NCI-H526 (cell line): ENCODE data around the gene SPARC.
"Not testable (repeated sequence)": the region's sequence is repeated elsewhere in the genome, so short reads cannot be mapped to it uniquely, and the experiment has no call there.

Source experiments
- DNase-seq, 2 experiments: peaks; one replicate each; lab custom pipeline; 2025; lab: John Stamatoyannopoulos, UW

The SPARC gene

DNA sequence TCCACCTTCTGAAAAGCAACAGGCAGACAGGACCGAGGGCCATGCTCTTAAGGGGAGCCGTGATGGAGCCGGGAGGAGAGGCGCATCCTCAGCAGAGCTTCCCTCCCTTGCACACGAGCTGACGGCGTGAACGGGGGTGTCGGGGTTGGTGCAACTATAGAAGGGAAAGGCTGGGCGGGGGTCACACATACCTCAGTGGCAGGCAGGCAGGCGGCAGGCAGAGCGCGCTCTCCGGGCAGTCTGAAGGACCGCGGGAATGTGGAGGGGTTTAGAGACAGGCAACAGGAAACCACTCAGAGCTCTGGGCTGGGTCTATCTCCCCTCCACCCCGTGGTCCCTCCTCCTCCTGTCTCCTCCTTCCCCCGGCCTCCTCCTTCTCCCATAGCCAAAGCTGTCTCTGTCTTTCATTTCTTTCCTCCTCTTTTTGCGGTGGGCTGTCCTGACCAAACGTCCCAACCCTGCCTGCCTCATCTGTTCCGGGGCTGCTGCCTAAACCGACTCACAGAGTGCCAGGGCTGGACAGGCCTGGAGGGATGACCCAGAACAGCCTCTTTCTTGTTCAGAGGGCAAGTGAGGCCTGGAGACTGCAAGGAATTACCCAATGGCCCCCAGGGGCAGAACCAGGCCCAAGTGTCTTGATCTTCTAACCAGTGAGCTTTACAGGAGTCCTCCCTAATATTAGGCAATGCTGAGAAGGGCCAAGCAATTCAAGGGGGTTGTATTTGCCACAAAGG lies at the start of gene SPARC:
SPARC (minus strand) TSS at position 242 of the 734 bp plus-strand sequence. CDS start 10,727 bp downstream, outside the sequence.
- DNase-seq: peak in 1 of 2 experiments; percentile 24

DNA sequence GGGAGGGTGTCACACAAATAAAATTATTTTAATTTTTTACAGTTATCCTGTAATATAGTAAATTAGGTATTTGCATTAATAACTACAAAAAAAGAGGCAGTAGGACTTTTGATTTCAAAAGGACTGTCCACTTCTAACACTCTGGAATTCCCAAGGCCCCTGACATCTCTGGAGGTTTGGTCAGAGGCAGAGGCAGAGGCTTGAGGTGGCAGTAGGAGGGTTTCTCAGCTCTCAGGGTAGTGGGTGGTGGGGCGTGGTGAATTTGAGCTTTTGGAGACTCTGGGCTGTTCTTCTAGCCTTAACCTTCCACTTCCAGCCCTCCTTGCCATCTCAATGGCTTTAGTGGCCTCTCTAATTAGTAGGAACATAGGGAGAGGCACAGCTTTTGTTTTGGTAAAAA lies 48.9 kb upstream of the SPARC start:
- no peak for DNase-seq

- no peak for DNase-seq
Observed at GRCh38 chr5:151734064-151734408, 47.3 kb upstream of the SPARC start.

GRCh38 chr5:151733358-151734063 lies 46.8 kb upstream of the SPARC start:
- peak in 1 of 2 experiments; percentile 16 for DNase-seq

- no peak for DNase-seq
Observed at GRCh38 chr5:151730381-151730780, 43.7 kb upstream of the SPARC start.

DNA sequence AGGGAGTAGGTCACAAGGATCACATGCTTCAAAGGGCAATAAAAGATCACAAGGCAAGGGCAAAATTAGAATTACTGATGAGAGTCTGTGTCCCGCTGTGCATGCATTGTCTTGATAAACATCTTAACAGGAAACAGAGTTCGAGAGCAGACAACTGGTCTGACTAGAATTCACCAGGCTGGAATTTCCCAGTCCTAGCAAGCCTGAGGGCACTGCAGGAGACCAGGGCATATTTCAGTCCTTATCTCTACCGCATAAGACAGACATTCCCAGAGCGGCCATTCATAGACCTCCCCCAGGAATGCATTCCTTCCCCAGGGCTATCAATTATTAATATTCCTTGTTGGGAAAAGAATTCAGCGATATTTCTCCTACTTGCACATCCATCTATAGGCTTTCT lies 42.9 kb upstream of the SPARC start:
- DNase-seq: not testable (repeated sequence)

- DNase-seq: no peak
Observed at GRCh38 chr5:151724360-151724759, 37.6 kb upstream of the SPARC start.

DNA sequence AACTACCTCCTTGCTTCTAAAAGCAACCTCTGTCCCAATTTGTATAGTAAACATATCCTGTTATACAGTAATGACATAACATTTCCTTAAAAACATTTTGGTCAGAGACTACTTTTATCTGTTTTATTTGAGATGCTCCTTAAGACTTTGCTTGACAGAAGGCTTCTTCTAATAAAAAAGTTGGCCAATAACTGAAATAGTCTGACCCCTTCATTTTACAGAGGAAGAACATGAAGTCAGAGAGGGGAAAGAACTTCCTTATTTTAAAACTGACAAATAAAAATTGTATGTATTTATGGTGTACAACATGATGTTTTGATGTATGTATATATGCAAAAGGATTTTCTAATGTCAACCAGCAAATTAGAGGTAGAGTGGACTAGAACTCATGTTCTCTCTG lies 35.8 kb upstream of the SPARC start:
- no peak for DNase-seq

- no peak for DNase-seq
Observed at GRCh38 chr5:151721812-151722391, 35.2 kb upstream of the SPARC start.

GRCh38 chr5:151721087-151721646 lies 34.5 kb upstream of the SPARC start:
- DNase-seq: no peak

DNA sequence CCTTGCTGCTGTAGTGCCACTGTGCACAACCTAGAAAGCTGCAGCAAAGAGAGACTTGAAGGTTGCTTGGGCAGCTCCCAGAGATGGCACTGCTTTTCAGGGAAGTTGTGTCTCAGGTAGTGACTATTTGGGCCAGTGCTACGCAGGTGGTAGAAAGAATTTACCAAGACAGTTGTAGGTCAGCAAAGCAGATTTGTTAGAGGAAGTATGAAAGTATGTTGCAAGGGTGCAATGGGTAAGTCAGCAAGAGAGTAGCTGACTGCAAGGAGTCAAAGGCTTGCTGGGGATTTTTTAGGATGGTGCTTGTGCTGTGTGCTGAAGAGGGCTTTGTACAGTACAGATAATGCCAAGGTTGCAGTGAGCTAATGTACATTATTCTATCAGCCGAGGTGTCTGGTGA lies 33.5 kb upstream of the SPARC start:
- DNase-seq: no peak

- peak in 1 of 2 experiments; percentile 52 for DNase-seq
Observed at GRCh38 chr5:151719228-151720000, 32.7 kb upstream of the SPARC start.

DNA sequence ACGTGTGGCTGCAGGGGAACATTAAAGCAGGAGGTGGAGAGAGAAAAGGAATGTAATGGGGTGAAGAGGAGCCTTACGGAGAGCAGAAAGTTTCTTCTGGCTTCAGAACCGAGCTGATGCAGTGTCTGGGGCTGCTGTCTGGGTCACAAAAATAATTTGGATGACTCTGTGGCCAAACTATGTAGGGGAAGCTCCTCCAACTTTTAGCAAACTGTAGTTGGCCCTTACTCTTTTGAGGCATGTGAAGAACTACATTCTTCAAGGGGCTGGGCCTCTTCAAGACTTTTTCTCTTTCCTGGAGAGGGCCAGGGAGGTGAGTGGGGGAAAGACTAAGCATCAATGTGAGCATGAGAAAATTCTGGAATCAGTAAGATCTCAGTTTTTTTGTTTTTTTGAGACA lies 31.9 kb upstream of the SPARC start:
- DNase-seq: no peak

- DNase-seq: no peak
Observed at GRCh38 chr5:151718153-151718552, 31.4 kb upstream of the SPARC start.

- no peak for DNase-seq
Observed at GRCh38 chr5:151717416-151717815, 30.7 kb upstream of the SPARC start.

- no peak for DNase-seq
Observed at GRCh38 chr5:151709109-151709735, 22.5 kb upstream of the SPARC start.

GRCh38 chr5:151708126-151708525 lies 21.4 kb upstream of the SPARC start:
- no peak for DNase-seq

DNA sequence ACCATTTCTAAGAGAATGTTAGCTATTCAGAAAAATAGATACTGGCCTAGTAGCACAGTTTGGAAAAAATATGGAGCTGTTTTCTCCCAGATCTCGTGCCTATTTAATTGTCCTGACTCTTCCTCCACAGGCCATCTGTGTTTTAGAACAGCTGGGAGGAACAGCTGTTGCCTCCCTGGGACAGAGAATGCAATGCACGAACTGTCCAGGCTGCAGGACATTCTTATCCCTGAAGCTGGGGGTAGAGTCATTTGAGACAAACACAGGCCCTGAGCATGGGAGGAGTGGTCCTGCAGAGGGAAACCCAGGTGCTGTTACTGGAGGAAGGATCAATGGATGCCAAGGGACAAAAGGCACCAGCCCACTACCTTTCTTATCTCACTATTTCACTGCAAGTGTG lies 20.9 kb upstream of the SPARC start:
- no peak for DNase-seq

DNA sequence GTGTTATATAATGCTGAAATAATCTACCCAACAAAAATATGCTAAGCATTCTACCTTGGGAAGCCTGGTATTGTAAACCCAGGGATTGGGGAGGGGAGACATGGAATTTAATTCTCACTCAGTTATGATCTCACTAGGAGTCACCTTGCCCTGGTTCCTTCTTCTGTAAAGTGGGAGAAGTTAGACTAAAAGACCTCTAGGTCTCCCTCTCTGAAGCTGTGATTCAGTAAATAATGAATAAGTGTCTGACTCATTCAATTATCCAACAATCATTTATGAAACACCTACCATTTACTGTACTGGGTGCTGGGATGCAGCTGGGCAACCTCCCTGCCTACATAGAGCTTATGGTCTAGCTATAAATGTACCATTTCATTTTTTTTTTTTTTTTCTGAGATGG lies 20.2 kb upstream of the SPARC start:
- no peak for DNase-seq

GRCh38 chr5:151703780-151704179 lies 17.1 kb upstream of the SPARC start:
- no peak for DNase-seq

GRCh38 chr5:151703227-151703626 lies 16.5 kb upstream of the SPARC start:
- DNase-seq: peak; percentile 51 to 70

- peak; percentile 37 to 43 for DNase-seq
Observed at GRCh38 chr5:151700820-151701219, 14.1 kb upstream of the SPARC start.
